ENCODE results near the gene SPTB. TPM values are rescaled to one million over a fixed set of nuclear protein-coding genes. Genes with fewer than 3 reads are reported as not detected.

SPTB gene
- total RNA-seq, 1 donor from 2014 or later = not detected

DNA sequence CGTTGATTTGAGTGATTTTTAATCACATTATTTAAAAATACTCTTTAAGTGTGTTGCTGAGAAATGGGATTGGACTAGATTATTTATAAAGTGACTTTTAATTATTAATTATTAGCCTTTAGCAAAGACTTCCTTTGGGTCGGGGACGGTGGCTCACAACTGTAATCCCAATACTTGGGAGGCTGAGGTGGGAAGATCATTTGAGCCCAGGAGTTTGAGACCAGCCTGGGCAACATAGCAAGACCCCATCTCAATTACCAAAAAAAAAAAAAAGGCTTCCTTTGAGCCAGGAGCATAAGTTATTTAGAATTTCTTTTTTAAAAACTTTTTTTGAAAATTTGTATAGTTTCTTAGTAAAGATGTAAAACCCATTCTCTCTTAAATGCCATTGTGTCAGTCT is 43.3 kb upstream of the SPTB start:
- Histone ChIP-seq H3K4me3 (ENCODE audit: low read depth, low read length) (no peak overlapping the region), H3K36me3 (ENCODE audit: control insufficient read depth, insufficient read depth, low read length) (peaks cover 3% of the 10 kb centered on the region), H3K27me3 (ENCODE audit: control insufficient read depth, insufficient read depth, low read length) (no peaks in the 10 kb centered on the region)
- no peak for TF ChIP-seq CTCF (IDR thresholded peaks at IDR 0.05; ENCODE audit: insufficient read depth, low read length, severe bottlenecking)
- DNase-seq (ENCODE audit: low read depth) = no peak
- FAIRE-seq = no peak

DNA sequence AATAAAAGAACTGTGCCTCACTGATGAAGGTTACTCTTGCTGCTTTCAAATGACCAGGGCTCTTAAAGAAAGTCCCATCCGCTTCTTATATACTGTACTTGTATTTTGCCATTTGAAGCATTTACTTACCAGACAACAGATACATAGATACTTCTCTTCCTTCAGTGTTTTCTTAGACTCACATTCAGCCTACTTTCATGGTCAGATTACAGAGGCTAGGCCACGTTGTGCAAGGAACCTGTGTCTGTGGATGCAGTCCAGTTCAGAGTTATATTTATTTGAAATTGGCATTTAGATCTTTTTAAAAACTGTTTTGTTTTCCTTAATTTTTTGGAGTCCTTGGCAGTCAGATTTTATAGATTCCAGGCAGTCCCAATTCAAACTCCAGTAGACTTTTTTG is 40.8 kb upstream of the SPTB start:
- DNase-seq (ENCODE audit: low read depth) (no peak), FAIRE-seq (no peak)
- no peak overlapping the region for H3K4me3 ChIP-seq (ENCODE audit: low read depth, low read length)
- H3K36me3 ChIP-seq (ENCODE audit: control insufficient read depth, insufficient read depth, low read length) = peaks cover 3% of the 10 kb centered on the region
- H3K27me3 ChIP-seq (ENCODE audit: control insufficient read depth, insufficient read depth, low read length) = no peaks in the 10 kb centered on the region
- TF ChIP-seq CTCF (IDR thresholded peaks at IDR 0.05; ENCODE audit: insufficient read depth, low read length, severe bottlenecking) = no peak

DNA sequence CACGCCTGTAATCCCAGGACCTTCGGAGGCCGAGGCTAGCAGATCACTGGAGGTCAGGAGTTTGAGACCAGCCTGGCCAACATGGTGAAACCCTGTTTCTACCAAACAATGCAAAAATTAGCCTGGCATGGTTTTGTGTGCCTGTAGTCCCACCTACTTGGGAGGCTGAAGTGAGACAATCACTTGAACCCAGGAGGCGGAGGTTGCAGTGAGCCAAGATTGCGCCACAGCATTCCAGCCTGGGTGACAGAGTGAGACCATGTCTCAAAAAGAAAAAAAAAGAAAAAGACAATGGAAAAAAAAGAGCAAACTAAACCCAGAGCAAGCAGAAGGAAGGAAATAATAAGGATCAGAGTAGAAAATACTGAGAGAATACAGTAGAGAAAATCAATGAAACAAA is 39.9 kb upstream of the SPTB start:
- H3K4me3 ChIP-seq (ENCODE audit: low read depth, low read length) = no peak overlapping the region
- DNase-seq (ENCODE audit: low read depth) (no peak), FAIRE-seq (no peak)
- no peaks in the 10 kb centered on the region for H3K36me3 ChIP-seq (ENCODE audit: control insufficient read depth, insufficient read depth, low read length)
- no peaks in the 10 kb centered on the region for H3K27me3 ChIP-seq (ENCODE audit: control insufficient read depth, insufficient read depth, low read length)
- no peak for TF ChIP-seq CTCF (IDR thresholded peaks at IDR 0.05; ENCODE audit: insufficient read depth, low read length, severe bottlenecking)

DNA sequence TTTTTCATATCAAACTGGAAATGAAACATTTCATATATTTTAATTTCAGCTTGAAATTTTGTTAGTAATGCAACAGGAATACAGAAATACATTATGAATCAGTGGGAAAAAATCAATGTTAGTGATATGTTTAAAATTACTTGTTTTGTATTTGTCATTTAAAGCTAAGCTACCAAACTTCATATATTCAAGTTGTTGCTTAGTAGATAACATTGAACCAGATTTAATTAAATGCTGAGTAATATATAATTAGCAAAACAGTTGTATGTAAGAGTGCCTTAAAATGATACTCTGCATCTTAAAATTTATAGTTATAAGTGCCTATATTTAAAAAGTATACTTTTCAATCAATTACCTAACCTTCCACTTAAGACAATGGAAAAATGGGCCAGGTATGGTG is 39.5 kb upstream of the SPTB start:
- no peaks in the 10 kb centered on the region for H3K36me3 ChIP-seq (ENCODE audit: control insufficient read depth, insufficient read depth, low read length)
- H3K4me3 ChIP-seq (ENCODE audit: low read depth, low read length) = no peak overlapping the region
- TF ChIP-seq CTCF (IDR thresholded peaks at IDR 0.05; ENCODE audit: insufficient read depth, low read length, severe bottlenecking) = no peak
- DNase-seq (ENCODE audit: low read depth) = no peak
- FAIRE-seq = no peak
- H3K27me3 ChIP-seq (ENCODE audit: control insufficient read depth, insufficient read depth, low read length) = no peaks in the 10 kb centered on the region

GRCh38 chr14:64918216-64918615 is 38.5 kb upstream of the SPTB start:
- Histone ChIP-seq H3K27me3 (ENCODE audit: control insufficient read depth, insufficient read depth, low read length) (no peaks in the 10 kb centered on the region), H3K4me3 (ENCODE audit: low read depth, low read length) (no peak overlapping the region), H3K36me3 (ENCODE audit: control insufficient read depth, insufficient read depth, low read length) (no peaks in the 10 kb centered on the region)
- no peak for FAIRE-seq
- TF ChIP-seq CTCF (IDR thresholded peaks at IDR 0.05; ENCODE audit: insufficient read depth, low read length, severe bottlenecking) = no peak
- DNase-seq (ENCODE audit: low read depth) = no peak

- Histone ChIP-seq H3K27me3 (ENCODE audit: control insufficient read depth, insufficient read depth, low read length) (no peaks in the 10 kb centered on the region), H3K4me3 (ENCODE audit: low read depth, low read length) (no peak overlapping the region), H3K36me3 (ENCODE audit: control insufficient read depth, insufficient read depth, low read length) (no peaks in the 10 kb centered on the region)
- no peak for FAIRE-seq
- DNase-seq (ENCODE audit: low read depth) = no peak
- TF ChIP-seq CTCF (IDR thresholded peaks at IDR 0.05; ENCODE audit: insufficient read depth, low read length, severe bottlenecking) = no peak
These were observed 36.1 kb upstream of the SPTB start for GRCh38 chr14:64915797-64916196.

All from bronchial epithelial cell (primary cell).